GM12892 (cell line): ENCODE measurements around the gene LATS2.

Experiments
- DNase-seq: peaks from one replicate; pipeline ENCODE4 v3.0.0; 2011; ENCODE audit not compliant: insufficient read length
- FAIRE-seq: peaks from 2 replicates; lab custom pipeline; 2011; peaks lifted over from hg19 to GRCh38; lab: Jason Lieb, UNC
- POLR2A ChIP-seq: IDR thresholded peaks from 2 replicates; pipeline ENCODE4 v1.6.1; 2011; ENCODE audit warnings: low read depth, low read length, control low read depth
- POLR2AphosphoS5 ChIP-seq: IDR thresholded peaks from 2 replicates; pipeline ENCODE4 v1.6.1; 2011; ENCODE audit warnings: low read depth, low read length, control low read depth
- TAF1 ChIP-seq: IDR thresholded peaks from 2 replicates; pipeline ENCODE4 v1.6.1; 2011; ENCODE audit warnings: low read depth, mild to moderate bottlenecking, control low read depth, low read length, borderline replicate concordance

LATS2 gene

GRCh38 chr13:21009036-21009435 lies 52.4 kb downstream of the LATS2 start:
- DNase-seq: no peak
- no peak for TF ChIP-seq POLR2AphosphoS5
- no peak for TF ChIP-seq TAF1
- no peak for TF ChIP-seq POLR2A
- FAIRE-seq: no peak

GRCh38 chr13:21008026-21008425 lies 53.4 kb downstream of the LATS2 start:
- FAIRE-seq (no peak), DNase-seq (no peak)
- no peak for TF ChIP-seq TAF1
- no peak for TF ChIP-seq POLR2A
- no peak for TF ChIP-seq POLR2AphosphoS5

GRCh38 chr13:21006141-21007005 lies 55.0 kb downstream of the LATS2 start:
- no peak for TF ChIP-seq POLR2AphosphoS5
- no peak for TF ChIP-seq TAF1
- DNase-seq: no peak

GRCh38 chr13:21005193-21005592 lies 56.2 kb downstream of the LATS2 start:
- FAIRE-seq: no peak
- DNase-seq: no peak

More at GRCh38 chr13:21006141-21007005, 55.0 kb downstream of the LATS2 start:
- no peak for FAIRE-seq

GRCh38 chr13:21001471-21001870 lies 59.9 kb downstream of the LATS2 start:
- DNase-seq: no peak
- TF ChIP-seq TAF1: no peak
- TF ChIP-seq POLR2A: no peak
- TF ChIP-seq POLR2AphosphoS5: no peak
- FAIRE-seq: no peak

More at GRCh38 chr13:21005193-21005592, 56.2 kb downstream of the LATS2 start:
- TF ChIP-seq POLR2A (no peak), POLR2AphosphoS5 (no peak), TAF1 (no peak)

- no peak for TF ChIP-seq POLR2AphosphoS5
- no peak for TF ChIP-seq POLR2A
- no peak for TF ChIP-seq TAF1
- DNase-seq (no peak), FAIRE-seq (no peak)
Measured at GRCh38 chr13:21000647-21001046, 60.7 kb downstream of the LATS2 start.

GRCh38 chr13:20998649-20999415 lies 62.6 kb downstream of the LATS2 start:
- TF ChIP-seq POLR2A (no peak), TAF1 (no peak), POLR2AphosphoS5 (no peak)
- FAIRE-seq (no peak), DNase-seq (no peak)

- DNase-seq: no peak
- no peak for FAIRE-seq
- TF ChIP-seq TAF1 (no peak), POLR2A (no peak), POLR2AphosphoS5 (no peak)
Measured at GRCh38 chr13:20997301-20998161, 63.9 kb downstream of the LATS2 start.

- no peak for DNase-seq
- no peak for FAIRE-seq
- TF ChIP-seq TAF1: no peak
- no peak for TF ChIP-seq POLR2A
- TF ChIP-seq POLR2AphosphoS5: no peak
Measured at GRCh38 chr13:20995245-20995838, 66.0 kb downstream of the LATS2 start.

- TF ChIP-seq POLR2A (no peak), POLR2AphosphoS5 (no peak), TAF1 (no peak)
- DNase-seq (no peak), FAIRE-seq (no peak)
Measured at GRCh38 chr13:20994441-20994821, 67.0 kb downstream of the LATS2 start.

GRCh38 chr13:20993661-20994440 lies 67.5 kb downstream of the LATS2 start:
- FAIRE-seq (no peak), DNase-seq (no peak)
- no peak for TF ChIP-seq POLR2AphosphoS5
- TF ChIP-seq POLR2A: no peak
- TF ChIP-seq TAF1: no peak
